HG02970 (cell line): ENCODE measurements around the gene USP37.

Experiments
- ATAC-seq: cut with Tn5 transposase; IDR thresholded peaks from one replicate; pipeline ENCODE4 v1.9.1; 2021; ENCODE audit warnings: mild to moderate bottlenecking, moderate library complexity, moderate number of reproducible peaks; ENCODE audit not compliant: unreplicated experiment, low FRiP score

The USP37 gene

DNA sequence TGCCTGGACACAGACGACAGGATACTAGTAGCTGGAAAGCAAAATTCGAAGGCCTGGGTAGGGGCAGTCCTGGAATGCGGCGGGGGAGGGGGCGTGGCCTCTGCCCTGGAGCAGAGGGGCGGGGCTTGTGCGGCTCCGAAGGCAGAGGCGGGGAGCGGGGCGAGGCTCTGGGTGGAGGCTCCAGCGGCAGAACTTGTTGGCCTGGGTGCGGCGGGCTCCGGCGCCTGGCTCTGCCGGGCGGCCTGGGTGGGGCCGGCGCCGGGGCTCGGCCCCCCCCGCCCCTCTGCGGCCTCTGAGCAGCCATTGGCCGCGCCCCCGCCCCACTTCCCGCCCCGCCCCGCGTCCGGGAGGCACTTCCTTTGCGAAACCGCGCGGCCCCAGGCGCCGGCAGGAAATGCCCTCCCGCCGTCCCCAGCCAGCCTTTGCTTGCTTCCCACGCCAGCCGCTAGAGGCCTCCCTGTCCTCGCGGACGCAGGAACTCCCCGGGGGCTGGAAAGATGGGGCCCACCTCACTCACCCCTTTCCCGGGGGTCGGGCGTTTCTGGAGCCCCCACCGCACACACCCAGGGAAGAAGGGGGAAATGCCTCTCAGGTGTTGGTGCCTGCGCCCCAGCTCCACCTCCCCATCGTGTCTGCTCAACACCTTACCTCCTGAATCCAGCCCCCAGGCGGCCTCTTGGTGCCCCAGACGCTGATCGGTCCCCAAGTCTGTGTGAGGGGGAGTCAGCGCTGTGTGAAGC, 161.8 kb downstream of the USP37 start:
- peak; percentile 86 for ATAC-seq

DNA sequence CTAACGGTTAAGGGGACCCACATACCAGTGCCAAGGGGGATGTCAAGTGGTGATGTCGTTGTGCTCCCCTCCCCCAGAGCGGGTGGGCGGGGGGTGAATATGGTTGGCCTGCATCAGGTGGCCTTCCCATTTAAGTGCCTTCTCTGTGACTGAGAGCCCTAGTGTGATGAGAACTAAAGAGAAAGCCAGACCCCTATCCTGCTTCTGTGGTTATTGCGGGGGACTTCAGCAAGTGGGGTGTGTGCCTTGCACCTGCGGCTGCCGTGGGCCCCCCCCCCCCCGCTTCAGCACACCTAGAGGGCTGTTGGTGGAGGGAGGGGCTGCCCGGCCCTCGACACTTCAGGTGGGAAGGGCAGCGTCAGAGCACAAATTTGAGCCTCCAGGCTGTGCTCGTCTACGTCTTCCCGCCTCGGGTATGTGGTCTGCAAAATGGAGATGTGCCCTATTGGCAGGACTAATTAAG, 162.4 kb downstream of the USP37 start:
- no peak for ATAC-seq

DNA sequence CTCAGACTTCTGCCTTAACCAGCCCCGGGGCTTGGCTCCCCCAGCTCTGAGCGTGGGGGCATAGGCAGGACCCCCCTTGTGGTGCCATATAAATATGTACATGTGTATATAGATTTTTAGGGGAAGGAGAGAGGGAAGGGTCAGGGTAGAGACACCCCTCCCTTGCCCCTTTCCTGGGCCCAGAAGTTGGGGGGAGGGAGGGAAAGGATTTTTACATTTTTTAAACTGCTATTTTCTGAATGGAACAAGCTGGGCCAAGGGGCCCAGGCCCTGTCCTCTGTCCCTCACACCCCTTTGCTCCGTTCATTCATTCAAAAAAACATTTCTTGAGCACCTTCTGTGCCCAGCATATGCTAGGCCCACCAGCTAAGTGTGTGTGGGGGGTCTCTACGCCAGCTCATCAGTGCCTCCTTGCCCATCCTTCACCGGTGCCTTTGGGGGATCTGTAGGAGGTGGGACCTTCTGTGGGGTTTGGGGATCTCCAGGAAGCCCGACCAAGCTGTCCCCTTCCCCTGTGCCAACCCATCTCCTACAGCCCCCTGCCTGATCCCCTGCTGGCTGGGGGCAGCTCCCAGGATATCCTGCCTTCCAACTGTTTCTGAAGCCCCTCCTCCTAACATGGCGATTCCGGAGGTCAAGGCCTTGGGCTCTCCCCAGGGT, 162.9 kb downstream of the USP37 start:
- no peak for ATAC-seq

DNA sequence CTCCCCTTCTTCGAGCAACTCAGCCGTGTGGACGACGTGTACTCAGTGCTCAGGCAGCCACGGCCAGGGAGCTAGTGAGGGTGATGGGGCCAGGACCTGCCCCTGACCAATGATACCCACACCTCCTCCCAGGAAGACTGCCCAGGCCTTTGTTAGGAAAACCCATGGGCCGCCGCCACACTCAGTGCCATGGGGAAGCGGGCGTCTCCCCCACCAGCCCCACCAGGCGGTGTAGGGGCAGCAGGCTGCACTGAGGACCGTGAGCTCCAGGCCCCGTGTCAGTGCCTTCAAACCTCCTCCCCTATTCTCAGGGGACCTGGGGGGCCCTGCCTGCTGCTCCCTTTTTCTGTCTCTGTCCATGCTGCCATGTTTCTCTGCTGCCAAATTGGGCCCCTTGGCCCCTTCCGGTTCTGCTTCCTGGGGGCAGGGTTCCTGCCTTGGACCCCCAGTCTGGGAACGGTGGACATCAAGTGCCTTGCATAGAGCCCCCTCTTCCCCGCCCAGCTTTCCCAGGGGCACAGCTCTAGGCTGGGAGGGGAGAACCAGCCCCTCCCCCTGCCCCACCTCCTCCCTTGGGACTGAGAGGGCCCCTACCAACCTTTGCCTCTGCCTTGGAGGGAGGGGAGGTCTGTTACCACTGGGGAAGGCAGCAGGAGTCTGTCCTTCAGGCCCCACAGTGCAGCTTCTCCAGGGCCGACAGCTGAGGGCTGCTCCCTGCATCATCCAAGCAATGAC, 163.6 kb downstream of the USP37 start:
- ATAC-seq = no peak

DNA sequence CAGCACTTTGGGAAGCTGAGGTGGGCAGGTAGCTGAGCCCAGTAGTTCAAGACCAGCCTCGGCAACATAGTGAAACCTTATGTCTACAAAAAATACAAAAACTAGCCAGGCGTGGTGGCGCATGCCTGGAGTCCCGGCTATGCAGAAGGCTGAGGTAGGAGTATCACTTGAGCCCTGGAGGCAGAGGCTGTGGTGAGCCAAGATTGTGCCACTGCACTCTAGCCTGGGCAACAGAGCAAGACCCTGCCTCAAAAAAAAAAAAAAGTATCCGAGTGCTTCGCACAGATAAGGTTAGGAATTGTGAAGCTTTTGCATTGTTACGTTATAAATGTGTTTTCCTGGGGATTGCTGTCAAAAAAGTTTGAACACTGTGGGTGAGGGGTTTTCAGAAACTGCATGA, 164.3 kb downstream of the USP37 start:
- no peak for ATAC-seq

DNA sequence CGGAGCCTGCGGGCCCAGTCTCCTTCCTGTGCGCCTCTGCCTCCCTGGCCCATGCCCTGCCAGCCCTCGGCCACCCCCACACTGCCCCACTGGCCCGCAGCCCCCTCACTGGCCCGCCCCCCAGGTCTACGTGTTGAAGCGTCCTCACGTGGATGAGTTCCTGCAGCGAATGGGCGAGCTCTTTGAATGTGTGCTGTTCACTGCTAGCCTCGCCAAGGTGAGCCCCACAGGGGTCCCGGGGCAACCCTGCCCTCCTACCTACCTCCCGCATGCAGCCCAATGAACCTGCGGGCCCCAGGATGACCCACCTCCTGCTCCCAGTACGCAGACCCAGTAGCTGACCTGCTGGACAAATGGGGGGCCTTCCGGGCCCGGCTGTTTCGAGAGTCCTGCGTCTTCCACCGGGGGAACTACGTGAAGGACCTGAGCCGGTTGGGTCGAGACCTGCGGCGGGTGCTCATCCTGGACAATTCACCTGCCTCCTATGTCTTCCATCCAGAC, 165.2 kb downstream of the USP37 start:
- ATAC-seq = no peak

DNA sequence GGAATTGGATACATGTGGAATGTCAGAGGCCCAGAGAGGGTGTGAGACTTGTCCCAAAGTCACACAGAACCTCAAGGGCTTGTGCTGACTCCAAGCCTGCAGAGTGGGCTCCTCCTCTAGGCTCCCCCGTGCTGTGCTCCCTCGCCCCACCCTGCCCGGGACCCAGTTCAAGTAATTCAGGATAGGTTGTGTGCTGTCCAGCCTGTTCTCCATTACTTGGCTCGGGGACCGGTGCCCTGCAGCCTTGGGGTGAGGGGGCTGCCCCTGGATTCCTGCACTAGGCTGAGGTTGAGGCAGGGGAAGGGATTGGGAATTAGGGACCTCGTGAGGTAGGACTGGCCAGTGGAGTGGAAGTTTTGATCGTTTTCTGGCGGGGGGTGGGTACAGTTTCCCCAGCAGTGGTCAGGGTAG, 165.7 kb downstream of the USP37 start:
- ATAC-seq = no peak

DNA sequence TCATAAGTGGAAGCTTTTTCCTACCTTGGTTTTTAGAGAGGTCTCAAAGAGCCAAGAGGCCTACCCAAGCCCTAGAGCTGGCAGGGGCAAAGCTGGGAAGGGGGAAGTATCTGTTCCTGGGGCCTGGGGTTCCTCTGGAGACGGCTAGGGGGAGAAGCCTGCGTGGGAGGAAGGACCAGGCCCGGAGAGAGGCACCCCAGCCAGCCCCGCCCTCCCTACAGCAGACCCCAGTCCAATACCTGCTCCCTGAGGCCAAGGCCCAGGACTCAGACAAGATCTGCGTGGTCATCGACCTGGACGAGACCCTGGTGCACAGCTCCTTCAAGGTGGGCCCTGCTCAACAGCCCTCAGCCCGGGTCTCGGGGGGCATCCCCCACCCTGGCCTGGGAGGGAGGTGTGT, 166.3 kb downstream of the USP37 start:
- no peak for ATAC-seq

DNA sequence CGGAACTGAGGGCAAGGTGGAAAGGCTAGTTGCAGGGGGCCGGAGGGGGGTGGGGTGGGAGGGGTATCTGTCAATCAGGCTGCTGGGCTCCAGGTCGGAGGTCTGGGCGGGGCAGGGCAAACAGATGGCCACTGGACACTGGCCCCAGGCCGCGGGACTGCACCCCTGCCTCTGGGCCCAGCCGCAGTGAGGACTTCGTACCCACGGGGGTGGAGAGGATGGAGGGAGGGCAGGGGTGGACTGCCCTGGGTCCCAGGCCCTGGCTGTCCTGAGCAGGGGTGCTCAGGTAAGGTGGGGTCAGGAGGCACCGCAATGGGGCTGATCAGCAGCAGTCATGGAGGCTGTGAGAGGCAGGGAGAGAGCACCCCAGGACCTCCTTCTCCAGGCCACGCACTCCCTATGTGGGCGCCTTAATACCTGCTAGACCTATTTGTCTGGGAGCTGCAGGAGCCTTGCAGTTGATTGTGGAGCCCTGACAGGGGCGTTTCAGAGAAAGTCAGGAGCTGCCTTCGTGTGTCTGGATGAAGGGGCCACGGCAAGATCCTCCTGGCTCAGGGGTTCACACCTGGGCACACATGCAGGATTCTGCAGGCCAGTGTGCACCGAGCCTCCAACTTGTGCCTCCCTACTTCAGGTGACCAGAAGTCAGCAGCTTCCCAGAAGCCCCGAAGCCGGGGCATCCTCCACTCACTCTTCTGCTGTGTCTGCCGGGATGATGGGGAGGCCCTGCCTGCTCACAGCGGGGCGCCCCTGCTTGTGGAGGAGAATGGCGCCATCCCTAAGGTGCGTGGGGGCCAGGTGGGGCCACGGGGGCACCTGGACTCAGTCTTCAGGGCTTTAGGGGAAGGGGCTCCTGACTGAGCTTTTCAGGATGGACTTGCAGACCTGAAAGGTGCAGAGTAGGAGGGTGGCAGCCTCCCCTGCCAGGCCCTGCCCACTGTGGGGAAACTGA, 166.9 kb downstream of the USP37 start:
- no peak for ATAC-seq
